ENCODE data around the gene FNIP1.
"Not testable (repeated sequence)": the region's sequence is repeated elsewhere in the genome, so short reads cannot be mapped to it uniquely, and the experiment has no call there.

DNA sequence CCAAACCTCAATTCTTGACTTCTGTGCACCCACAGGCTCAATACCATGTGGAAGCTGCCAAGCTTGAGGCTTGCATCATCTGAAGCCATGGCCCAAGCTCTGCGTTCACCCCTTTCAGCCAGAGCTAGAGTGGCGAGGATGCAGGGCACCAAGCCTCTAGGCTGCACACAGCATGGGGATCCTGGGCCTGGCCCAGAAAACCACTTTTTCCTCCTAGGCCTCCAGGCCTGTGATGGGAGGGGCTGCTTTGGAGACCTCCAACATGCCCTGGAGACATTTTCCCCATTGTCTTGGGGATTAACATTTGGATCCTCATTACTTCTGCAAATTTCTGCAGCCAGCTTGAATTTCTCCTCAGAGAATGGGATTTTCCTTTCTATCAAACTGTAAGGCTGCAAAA is 35.9 kb upstream of the FNIP1 start:
- TF ChIP-seq, protein P1, sequence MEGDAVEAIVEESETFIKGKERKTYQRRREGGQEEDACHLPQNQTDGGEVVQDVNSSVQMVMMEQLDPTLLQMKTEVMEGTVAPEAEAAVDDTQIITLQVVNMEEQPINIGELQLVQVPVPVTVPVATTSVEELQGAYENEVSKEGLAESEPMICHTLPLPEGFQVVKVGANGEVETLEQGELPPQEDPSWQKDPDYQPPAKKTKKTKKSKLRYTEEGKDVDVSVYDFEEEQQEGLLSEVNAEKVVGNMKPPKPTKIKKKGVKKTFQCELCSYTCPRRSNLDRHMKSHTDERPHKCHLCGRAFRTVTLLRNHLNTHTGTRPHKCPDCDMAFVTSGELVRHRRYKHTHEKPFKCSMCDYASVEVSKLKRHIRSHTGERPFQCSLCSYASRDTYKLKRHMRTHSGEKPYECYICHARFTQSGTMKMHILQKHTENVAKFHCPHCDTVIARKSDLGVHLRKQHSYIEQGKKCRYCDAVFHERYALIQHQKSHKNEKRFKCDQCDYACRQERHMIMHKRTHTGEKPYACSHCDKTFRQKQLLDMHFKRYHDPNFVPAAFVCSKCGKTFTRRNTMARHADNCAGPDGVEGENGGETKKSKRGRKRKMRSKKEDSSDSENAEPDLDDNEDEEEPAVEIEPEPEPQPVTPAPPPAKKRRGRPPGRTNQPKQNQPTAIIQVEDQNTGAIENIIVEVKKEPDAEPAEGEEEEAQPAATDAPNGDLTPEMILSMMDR (optimal IDR thresholded peaks at IDR 0.05 in 1 of 3, IDR thresholded peaks at IDR 0.05 in 1 of 3, conservative IDR thresholded peaks at IDR 0.05 in 1 of 3; ENCODE audit: extremely low read depth in 1 of 3, insufficient read depth in 2 of 3, low read length in 3 of 3) = not testable (repeated sequence)
- TF ChIP-seq EZH2 (IDR thresholded peaks at IDR 0.05; ENCODE audit: low read length) = not testable (repeated sequence)

Data from keratinocyte (primary cell).